Astrocyte (in vitro differentiated cells and primary cell): Measurements from ENCODE around the gene BSND. TPM values are rescaled to one million over a fixed set of nuclear protein-coding genes. Genes with fewer than 3 reads are reported as not detected.

ENCODE experiments used
- DNase-seq: peaks from one replicate; pipeline ENCODE4 v3.0.0-alpha.2; 2010; ENCODE audit warnings: low read depth
- FAIRE-seq: peaks from 2 replicates; lab custom pipeline; 2011; peaks lifted over from hg19 to GRCh38; lab: Jason Lieb, UNC
- H2AFZ ChIP-seq: 2 replicates; pipeline ENCODE4 v1.6.0; 2012; ENCODE audit warnings: low read depth, low read length, inconsistent platforms
- H3K27ac ChIP-seq: 2 replicates; pipeline ENCODE4 v1.5.1; 2011; ENCODE audit warnings: low read depth, low read length, inconsistent platforms
- H3K27me3 ChIP-seq: 2 replicates; pipeline ENCODE4 v1.6.0; 2011; ENCODE audit warnings: low read length, inconsistent platforms; ENCODE audit not compliant: insufficient read depth
- H3K36me3 ChIP-seq: 2 replicates; pipeline ENCODE4 v1.5.1; 2011; ENCODE audit warnings: low read length, inconsistent platforms; ENCODE audit not compliant: insufficient read depth
- H3K4me1 ChIP-seq: 2 replicates; pipeline ENCODE4 v1.5.1; 2011; ENCODE audit warnings: low read length, inconsistent platforms; ENCODE audit not compliant: insufficient read depth
- H3K4me2 ChIP-seq: 2 replicates; pipeline ENCODE4 v1.6.0; 2012; ENCODE audit warnings: low read length, inconsistent platforms
- H3K4me3 ChIP-seq: 2 replicates; pipeline ENCODE4 v1.5.1; 2011; ENCODE audit warnings: low read depth, mild to moderate bottlenecking, low read length, inconsistent platforms; ENCODE audit not compliant: insufficient read depth
- H3K79me2 ChIP-seq: 2 replicates; pipeline ENCODE4 v1.6.0; 2012; ENCODE audit warnings: mild to moderate bottlenecking, low read length, inconsistent platforms; ENCODE audit not compliant: insufficient read depth
- H3K9ac ChIP-seq: 2 replicates; pipeline ENCODE4 v1.6.0; 2012; ENCODE audit warnings: mild to moderate bottlenecking, low read length, inconsistent platforms
- H3K9me3 ChIP-seq: 2 replicates; pipeline ENCODE4 v1.5.1; 2012; ENCODE audit warnings: low read depth, mild to moderate bottlenecking, low read length, inconsistent platforms; ENCODE audit not compliant: insufficient read depth
- H4K20me1 ChIP-seq: 2 replicates; pipeline ENCODE4 v1.6.0; 2012; ENCODE audit warnings: low read length, inconsistent platforms; ENCODE audit not compliant: insufficient read depth
- H3K27ac Mint-ChIP-seq: one replicate; pipeline ENCODE4 v1.8.0; 2021; ENCODE audit warnings: mild to moderate bottlenecking, mixed read lengths; ENCODE audit not compliant: unreplicated experiment
- H3K27me3 Mint-ChIP-seq: one replicate; pipeline ENCODE4 v1.8.0; 2021; ENCODE audit warnings: low read depth, mixed read lengths; ENCODE audit not compliant: unreplicated experiment
- H3K36me3 Mint-ChIP-seq: one replicate; pipeline ENCODE4 v1.8.0; 2021; ENCODE audit warnings: low read depth, mixed read lengths; ENCODE audit not compliant: unreplicated experiment
- H3K4me1 Mint-ChIP-seq: one replicate; pipeline ENCODE4 v1.8.0; 2021; ENCODE audit warnings: low read depth, mixed read lengths; ENCODE audit not compliant: unreplicated experiment
- H3K4me3 Mint-ChIP-seq: one replicate; pipeline ENCODE4 v1.8.0; 2021; ENCODE audit warnings: mild to moderate bottlenecking, moderate library complexity, mixed read lengths; ENCODE audit not compliant: unreplicated experiment
- H3K9me3 Mint-ChIP-seq: one replicate; pipeline ENCODE4 v1.8.0; 2021; ENCODE audit warnings: mild to moderate bottlenecking, mixed read lengths; ENCODE audit not compliant: unreplicated experiment
- EZH2 ChIP-seq: IDR thresholded peaks from 2 replicates; pipeline ENCODE4 v1.6.1; 2012; ENCODE audit warnings: mild to moderate bottlenecking, low read length, inconsistent platforms; ENCODE audit not compliant: insufficient read depth
- total RNA-seq: library from RNA; stranded (reverse); gene quantifications from 2 replicates; pipeline ENCODE4 v1.2.1, GENCODE V29; 2021
- TF ChIP-seq, protein P1 (sequence below): IDR thresholded peaks from 2 replicates; pipeline ENCODE4 v1.5.1; 2011; ENCODE audit warnings: low read depth, mild to moderate bottlenecking, inconsistent platforms, low read length, moderate library complexity; ENCODE audit not compliant: insufficient read depth

The BSND gene
- total RNA-seq, 1 donor from 2014 or later: not detected

- H3K9me3 Mint-ChIP-seq: no peaks in the 10 kb centered on the region
- TF ChIP-seq, protein P1, sequence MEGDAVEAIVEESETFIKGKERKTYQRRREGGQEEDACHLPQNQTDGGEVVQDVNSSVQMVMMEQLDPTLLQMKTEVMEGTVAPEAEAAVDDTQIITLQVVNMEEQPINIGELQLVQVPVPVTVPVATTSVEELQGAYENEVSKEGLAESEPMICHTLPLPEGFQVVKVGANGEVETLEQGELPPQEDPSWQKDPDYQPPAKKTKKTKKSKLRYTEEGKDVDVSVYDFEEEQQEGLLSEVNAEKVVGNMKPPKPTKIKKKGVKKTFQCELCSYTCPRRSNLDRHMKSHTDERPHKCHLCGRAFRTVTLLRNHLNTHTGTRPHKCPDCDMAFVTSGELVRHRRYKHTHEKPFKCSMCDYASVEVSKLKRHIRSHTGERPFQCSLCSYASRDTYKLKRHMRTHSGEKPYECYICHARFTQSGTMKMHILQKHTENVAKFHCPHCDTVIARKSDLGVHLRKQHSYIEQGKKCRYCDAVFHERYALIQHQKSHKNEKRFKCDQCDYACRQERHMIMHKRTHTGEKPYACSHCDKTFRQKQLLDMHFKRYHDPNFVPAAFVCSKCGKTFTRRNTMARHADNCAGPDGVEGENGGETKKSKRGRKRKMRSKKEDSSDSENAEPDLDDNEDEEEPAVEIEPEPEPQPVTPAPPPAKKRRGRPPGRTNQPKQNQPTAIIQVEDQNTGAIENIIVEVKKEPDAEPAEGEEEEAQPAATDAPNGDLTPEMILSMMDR: no peak
- TF ChIP-seq EZH2: no peak
- H3K4me1 Mint-ChIP-seq: peaks cover 5% of the 10 kb centered on the region
- no peaks in the 10 kb centered on the region for H3K9me3 ChIP-seq
- FAIRE-seq (no peak), DNase-seq (no peak)
- no peaks in the 10 kb centered on the region for H4K20me1 ChIP-seq
- H3K36me3 ChIP-seq: no peaks in the 10 kb centered on the region
- no peak overlapping the region for H2AFZ ChIP-seq
- H3K4me3 Mint-ChIP-seq: no peak overlapping the region
- no peak overlapping the region for H3K4me3 ChIP-seq
- no peak overlapping the region for H3K4me2 ChIP-seq
- no peak overlapping the region for H3K9ac ChIP-seq
- no peaks in the 10 kb centered on the region for H3K79me2 ChIP-seq
- peaks cover 34% of the 10 kb centered on the region for H3K27me3 ChIP-seq
- no peak overlapping the region for H3K27ac Mint-ChIP-seq
- H3K36me3 Mint-ChIP-seq: peaks cover 1% of the 10 kb centered on the region
- peaks cover 56% of the 10 kb centered on the region for H3K27me3 Mint-ChIP-seq
- no peak overlapping the region for H3K27ac ChIP-seq
- H3K4me1 ChIP-seq: peaks cover 7% of the 10 kb centered on the region
These were observed 633 bp upstream of the BSND start for GRCh38 chr1:54998100-54998499.

DNA sequence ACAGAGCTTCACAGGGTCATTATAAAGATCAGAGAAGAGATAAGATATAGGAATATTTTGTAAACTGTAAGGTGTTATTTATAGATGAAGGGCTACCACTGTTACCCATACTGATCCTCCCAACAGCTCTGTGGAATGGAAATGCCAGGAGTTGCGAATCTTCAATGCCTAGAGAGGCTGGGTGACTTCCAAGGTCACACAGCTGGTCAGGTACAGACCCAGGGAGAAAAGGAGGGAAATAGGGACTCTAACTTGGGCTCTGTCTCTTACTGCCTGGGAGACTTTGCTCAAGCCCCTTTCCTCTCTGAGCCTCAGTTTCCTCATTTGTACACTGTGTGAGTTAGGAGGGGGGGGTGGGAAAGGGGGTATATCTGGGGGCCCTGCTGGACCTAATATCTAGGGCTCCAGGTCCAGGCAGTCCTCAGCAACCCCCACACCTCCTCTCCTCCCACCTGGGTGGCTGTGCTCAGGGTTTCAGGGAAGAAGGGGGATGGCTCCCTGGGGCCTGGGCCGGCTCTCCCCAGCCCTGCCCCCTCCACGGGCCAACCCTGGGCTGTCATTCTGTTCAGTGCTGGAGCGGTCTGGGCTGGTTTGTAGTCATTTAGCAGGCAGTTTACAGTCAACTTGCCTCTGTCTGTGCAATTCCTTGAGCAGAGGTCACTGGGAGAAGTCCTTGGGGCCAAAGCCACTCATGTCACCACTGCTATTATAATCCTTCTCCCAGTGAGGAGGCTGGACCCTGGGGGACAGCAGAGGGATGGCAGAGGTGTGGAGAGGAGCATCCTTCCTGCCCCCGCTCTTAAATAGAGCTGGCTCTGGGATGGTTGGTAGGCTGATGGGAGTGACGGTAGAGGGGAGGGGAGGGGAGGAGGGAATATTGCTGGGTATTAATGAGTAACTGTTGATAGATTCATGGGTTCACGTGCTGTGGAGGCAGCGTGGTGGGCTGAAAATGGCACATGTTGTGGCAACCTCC lies 1.7 kb downstream of the BSND start:
- Histone ChIP-seq H3K4me1 (peaks cover 7% of the 10 kb centered on the region), H3K27me3 (peaks cover 25% of the 10 kb centered on the region), H3K4me3 (no peak overlapping the region), H3K27ac (no peak overlapping the region), H3K4me2 (no peak overlapping the region), H3K9me3 (no peaks in the 10 kb centered on the region), H4K20me1 (no peaks in the 10 kb centered on the region), H3K36me3 (no peaks in the 10 kb centered on the region), H2AFZ (no peak overlapping the region), H3K9ac (no peak overlapping the region), H3K79me2 (no peaks in the 10 kb centered on the region)
- Mint-ChIP-seq H3K4me1 (peaks cover 5% of the 10 kb centered on the region), H3K9me3 (no peaks in the 10 kb centered on the region), H3K27ac (no peak overlapping the region), H3K4me3 (no peak overlapping the region), H3K36me3 (peaks cover 1% of the 10 kb centered on the region), H3K27me3 (peaks cover 51% of the 10 kb centered on the region)
- FAIRE-seq: no peak
- TF ChIP-seq, protein P1: no peak
- no peak for TF ChIP-seq EZH2
- DNase-seq: no peak

- Histone ChIP-seq H3K4me3 (no peak overlapping the region), H3K9me3 (no peaks in the 10 kb centered on the region), H3K4me2 (no peak overlapping the region), H3K4me1 (peaks cover 4% of the 10 kb centered on the region), H3K79me2 (no peaks in the 10 kb centered on the region), H3K27ac (no peak overlapping the region), H2AFZ (no peak overlapping the region), H3K9ac (no peak overlapping the region), H3K36me3 (no peaks in the 10 kb centered on the region), H4K20me1 (no peaks in the 10 kb centered on the region), H3K27me3 (peaks cover 17% of the 10 kb centered on the region)
- TF ChIP-seq EZH2: no peak
- TF ChIP-seq, protein P1: no peak
- peaks cover 43% of the 10 kb centered on the region for H3K27me3 Mint-ChIP-seq
- no peaks in the 10 kb centered on the region for H3K9me3 Mint-ChIP-seq
- DNase-seq (no peak), FAIRE-seq (no peak)
- H3K27ac Mint-ChIP-seq: no peak overlapping the region
- H3K4me3 Mint-ChIP-seq: no peak overlapping the region
- H3K4me1 Mint-ChIP-seq: peaks cover 2% of the 10 kb centered on the region
- no peaks in the 10 kb centered on the region for H3K36me3 Mint-ChIP-seq
These were observed 2.6 kb downstream of the BSND start for GRCh38 chr1:55001311-55001710.
